ENCODE results near the gene RPS2. TPM values are rescaled to one million over a fixed set of nuclear protein-coding genes. Genes with fewer than 3 reads are reported as not detected.

RPS2 gene
- total and polyA plus RNA-seq, 2 of the 8 experiments (the other 6 are each of a cell fraction or from before 2014, with no cell fraction given) = 4,042 to 16,783 TPM

- Histone ChIP-seq H3K36me3 (ENCODE audit: control insufficient read depth in 2 of 4, insufficient read depth in 4 of 4, low read length in 3 of 4) (no peaks in the 10 kb centered on the region), H3K23ac (ENCODE audit: insufficient read length) (no peak overlapping the region), H4K20me1 (replicated peaks in 1 of 2; ENCODE audit: control insufficient read depth in 1 of 2, insufficient read depth in 2 of 2, low read length in 2 of 2) (peaks cover 7 to 10% of the 10 kb centered on the region in 2 experiments), H3K14ac (ENCODE audit: insufficient read length) (no peak overlapping the region), H2AK5ac (ENCODE audit: low read depth, low read length) (no peak overlapping the region; the same call in 1 of the 2 replicates), H3K9me3 (ENCODE audit: insufficient read depth in 2 of 2, low read depth in 1 of 2, low read length in 1 of 2) (no peaks in the 10 kb centered on the region), H3K18ac (ENCODE audit: extremely low read depth, low read length) (peak overlapping the region; percentile 99), H3K9ac (replicated peaks in 1 of 4; ENCODE audit: extremely low read depth in 1 of 4, low read depth in 3 of 4, low read length in 3 of 4) (peak overlapping the region; percentile 63 to 92 (median 74)), H3K4ac (replicated peaks; ENCODE audit: insufficient read length, low read depth, low read length) (peak overlapping the region; percentile 99), H2BK120ac (replicated peaks; ENCODE audit: low read depth, low read length) (peak overlapping the region; percentile 69), H3K56ac (replicated peaks; ENCODE audit: insufficient read length, low read depth, low read length) (no peak overlapping the region), H2BK15ac (ENCODE audit: low read length) (peak overlapping the region; percentile 99), H2AFZ (ENCODE audit: low read length) (peak overlapping the region; percentile 98; the same call in 1 of the 2 replicates), H3K4me3 (ENCODE audit: extremely low read depth in 1 of 4, insufficient read depth in 2 of 4, low read depth in 3 of 4, low read length in 4 of 4) (peak overlapping the region; percentile 46 to 82 (median 48)), H2BK5ac (ENCODE audit: low read depth, low read length) (peak overlapping the region; percentile 96), H4K91ac (replicated peaks; ENCODE audit: insufficient read length, low read length) (peak overlapping the region; percentile 98), H3K4me2 (ENCODE audit: insufficient read depth in 1 of 2, low read depth in 2 of 2, low read length in 2 of 2) (peak overlapping the region; percentile 83 to 99), H3K23me2 (ENCODE audit: low read depth, low read length) (peaks cover 22% of the 10 kb centered on the region; the same call in 1 of the 2 replicates), H2BK12ac (ENCODE audit: low read depth, low read length) (peak overlapping the region; percentile 94), H2BK20ac (ENCODE audit: low read length) (peak overlapping the region; percentile 72; the same call in 1 of the 2 replicates), H4K5ac (ENCODE audit: insufficient read length, low read depth, low read length) (peak overlapping the region; percentile 93), H3K79me2 (ENCODE audit: control insufficient read depth in 1 of 2, insufficient read depth in 2 of 2, low read length in 2 of 2) (no peaks in the 10 kb centered on the region), H4K8ac (ENCODE audit: extremely low read depth, insufficient read depth, low read length) (peak overlapping the region; percentile 98), H3K79me1 (ENCODE audit: low read depth, low read length) (no peaks in the 10 kb centered on the region), H3K4me1 (replicated peaks in 1 of 4; ENCODE audit: control insufficient read depth in 3 of 4, insufficient read depth in 4 of 4, low read length in 3 of 4) (peaks cover 0 to 24% (median 18%) of the 10 kb centered on the region in 4 experiments; a peak in 6 of 7 replicates), H3K27me3 (replicated peaks in 1 of 4; ENCODE audit: control insufficient read depth in 3 of 4, extremely low read depth in 1 of 4, insufficient read depth in 3 of 4, low read length in 3 of 4) (peaks cover 4 to 37% (median 24%) of the 10 kb centered on the region in 4 experiments), H3K27ac (ENCODE audit: low read depth, low read length) (peak overlapping the region; percentile 81; the same call in 1 of the 2 replicates)
- CTCF ChIA-PET (ENCODE audit: partially characterized antibody) = interaction anchor here (2.1 to 6.8 kb wide), 3 partner anchors 10 to 16 kb away, joined by 7 to 55 read pairs (median 8); partner anchors contain the start of gene NOXO1
- POLR2A ChIA-PET (ENCODE audit: partially characterized antibody) = interaction anchor here (0.7 to 28.2 kb wide), 20 partner anchors 9 to 200 kb away, joined by 3 to 736 read pairs (median 4); partner anchors contain the start of genes GFER, NDUFB10, NOXO1 and NPW
- FAIRE-seq = no peak
- WGBS, 2 experiments (ENCODE audit: extremely low coverage in 1 of 2, insufficient coverage in 1 of 2, insufficient read length in 1 of 2, insufficient replicate concordance in 2 of 2, low coverage in 1 of 2, low lambda C conversion rate in 2 of 2, missing lambda C conversion rate in 1 of 2) = 0% methylated on average over 56 of the region's 96 CpGs; no CpG with 5 or more reads in 1 of the 2 experiments
- DNase-seq (ENCODE audit: low read depth in 1 of 2, low spot score in 2 of 2) = peak; percentile 85 to 98
- TF ChIP-seq KDM4A (IDR thresholded peaks at IDR 0.05; ENCODE audit: low read depth, low read length, severe bottlenecking) = peak; percentile 96
- TF ChIP-seq POU5F1 (IDR thresholded peaks at IDR 0.05; ENCODE audit: low read depth, low read length) = no peak
- no peak for TF ChIP-seq SIX5 (IDR thresholded peaks at IDR 0.05; ENCODE audit: low read depth, low read length)
- peak; percentile 37 for TF ChIP-seq CREB1 (IDR thresholded peaks at IDR 0.05)
- 0 out of 2 replicates have a peak, but pooled peaks have one; percentile 29 for TF ChIP-seq TBP (IDR thresholded peaks at IDR 0.05; ENCODE audit: low read depth, low read length)
- no peak for TF ChIP-seq TCF12 (IDR thresholded peaks at IDR 0.05; ENCODE audit: low read depth, low read length)
- no peak for TF ChIP-seq BACH1 (IDR thresholded peaks at IDR 0.05; ENCODE audit: low read length)
- peak; percentile 78 for TF ChIP-seq POLR2AphosphoS5 (IDR thresholded peaks at IDR 0.05; ENCODE audit: low read depth, low read length)
- peak in 1 of 2 experiments; percentile 88; a peak in 2 of 3 replicates for TF ChIP-seq POLR2A (IDR thresholded peaks at IDR 0.05; ENCODE audit: control extremely low read depth in 1 of 2, low read depth in 2 of 2, low read length in 2 of 2)
- TF ChIP-seq, protein P1, sequence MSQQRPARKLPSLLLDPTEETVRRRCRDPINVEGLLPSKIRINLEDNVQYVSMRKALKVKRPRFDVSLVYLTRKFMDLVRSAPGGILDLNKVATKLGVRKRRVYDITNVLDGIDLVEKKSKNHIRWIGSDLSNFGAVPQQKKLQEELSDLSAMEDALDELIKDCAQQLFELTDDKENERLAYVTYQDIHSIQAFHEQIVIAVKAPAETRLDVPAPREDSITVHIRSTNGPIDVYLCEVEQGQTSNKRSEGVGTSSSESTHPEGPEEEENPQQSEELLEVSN (IDR thresholded peaks at IDR 0.05) = peak; percentile 94
- TF ChIP-seq SP4 (IDR thresholded peaks at IDR 0.05; ENCODE audit: low read length) = peak; percentile 87
- peak; percentile 97 for TF ChIP-seq MAX (IDR thresholded peaks at IDR 0.05)
These were observed 27.5 kb upstream of the RPS2 start for GRCh38 chr16:1991948-1992703.

All from H1 (cell line).